Thoracic aorta (tissue), 2 donors: Measurements from ENCODE around the gene SGF29. TPM values are rescaled to one million over a fixed set of nuclear protein-coding genes. Genes with fewer than 3 reads are reported as not detected.
"Not testable (repeated sequence)": the region's sequence is repeated elsewhere in the genome, so short reads cannot be mapped to it uniquely, and the experiment has no call there.

Experiments
- ATAC-seq: fragments of 150-250 bp; one replicate; pipeline ENCODE4 v1.8.0; 2017; ENCODE audit warnings: low read depth; ENCODE audit not compliant: insufficient number of reproducible peaks, low FRiP score
- DNase-seq: peaks from one replicate; pipeline ENCODE4 v3.0.0-alpha.2; 2020; ENCODE audit warnings: low spot score
- H3K27ac ChIP-seq, 2 donors: fragments of 200-600 bp; sonication (generic); 1 replicate in 1 of 2; 2 replicates in 1 of 2; pipeline ENCODE4 v1.5.1; 2016; ENCODE audit warnings: mild to moderate bottlenecking in 2 of 2, moderate library complexity in 2 of 2
- H3K27me3 ChIP-seq: fragments of 200-600 bp; sonication (generic); replicated peaks from 2 replicates; pipeline ENCODE4 v1.6.0; 2016; ENCODE audit warnings: mild to moderate bottlenecking; ENCODE audit not compliant: insufficient read depth
- H3K36me3 ChIP-seq: fragments of 200-600 bp; sonication (generic); one replicate; pipeline ENCODE4 v1.5.1; 2016
- H3K4me1 ChIP-seq, 2 donors: fragments of 200-600 bp; sonication (generic); 1 replicate in 1 of 2; 2 replicates in 1 of 2; pipeline versions ENCODE4 v1.5.1 to v1.6.0; 2016; ENCODE audit warnings: low read depth in 2 of 2, mild to moderate bottlenecking in 1 of 2; ENCODE audit not compliant: control insufficient read depth in 1 of 2
- H3K4me3 ChIP-seq: fragments of 200-600 bp; sonication (generic); 2 replicates; pipeline ENCODE4 v1.5.1; 2016; ENCODE audit warnings: mild to moderate bottlenecking
- H3K9me3 ChIP-seq: fragments of 200-600 bp; sonication (generic); 2 replicates; pipeline ENCODE4 v1.5.1; 2016
- CTCF ChIP-seq: fragments of 200-600 bp; sonication (generic); IDR thresholded peaks from one replicate; pipeline ENCODE4 v1.5.1; 2019; ENCODE audit warnings: antibody characterized with exemption
- total RNA-seq, 2 donors: library from RNA; depleted of rRNA; stranded (reverse); fragments of >200 nt; gene quantifications; one replicate each; pipeline versions ENCODE4 v1.1.0 to v1.2.3, GENCODE V29; 2016

SGF29 gene
- total RNA-seq, 2 donors from 2014 or later, result 17.8 to 26.9 TPM

- H3K27me3 ChIP-seq, result no peaks in the 10 kb centered on the region
- H3K4me1 ChIP-seq, result no peaks in the 10 kb centered on the region
- no peaks in the 10 kb centered on the region for H3K36me3 ChIP-seq
- no peaks in the 10 kb centered on the region for H3K9me3 ChIP-seq
- H3K4me3 ChIP-seq, result no peak overlapping the region
- TF ChIP-seq CTCF, result no peak
- ATAC-seq, result no peak
- H3K27ac ChIP-seq, result no peak overlapping the region
- no peak for DNase-seq
These were observed 48.8 kb downstream of the SGF29 start for GRCh38 chr16:28602529-28602928.

GRCh38 chr16:28603381-28604185 is 49.9 kb downstream of the SGF29 start:
- no peaks in the 10 kb centered on the region for H3K9me3 ChIP-seq
- H3K27me3 ChIP-seq, result no peaks in the 10 kb centered on the region
- DNase-seq (no peak), ATAC-seq (no peak)
- H3K4me3 ChIP-seq, result no peak overlapping the region
- H3K27ac ChIP-seq, result no peak overlapping the region
- TF ChIP-seq CTCF, result no peak
- no peaks in the 10 kb centered on the region for H3K36me3 ChIP-seq
- H3K4me1 ChIP-seq, result no peaks in the 10 kb centered on the region

GRCh38 chr16:28604186-28604565 is 50.5 kb downstream of the SGF29 start:
- Histone ChIP-seq H3K27me3 (no peaks in the 10 kb centered on the region), H3K4me1 (no peaks in the 10 kb centered on the region), H3K36me3 (no peaks in the 10 kb centered on the region), H3K27ac (no peak overlapping the region), H3K4me3 (no peak overlapping the region), H3K9me3 (no peaks in the 10 kb centered on the region)
- no peak for TF ChIP-seq CTCF
- no peak for DNase-seq
- ATAC-seq, result no peak

- DNase-seq (no peak), ATAC-seq (no peak)
- H3K36me3 ChIP-seq, result no peaks in the 10 kb centered on the region
- H3K9me3 ChIP-seq, result no peaks in the 10 kb centered on the region
- H3K4me1 ChIP-seq, result no peaks in the 10 kb centered on the region
- H3K27ac ChIP-seq, result no peak overlapping the region
- TF ChIP-seq CTCF, result no peak
- H3K27me3 ChIP-seq, result no peaks in the 10 kb centered on the region
- no peak overlapping the region for H3K4me3 ChIP-seq
These were observed 52.8 kb downstream of the SGF29 start for GRCh38 chr16:28606291-28607115.

GRCh38 chr16:28607116-28607623 is 53.5 kb downstream of the SGF29 start:
- no peaks in the 10 kb centered on the region for H3K27me3 ChIP-seq
- H3K27ac ChIP-seq, result no peak overlapping the region
- H3K4me1 ChIP-seq, result no peaks in the 10 kb centered on the region
- no peak overlapping the region for H3K4me3 ChIP-seq
- no peak for DNase-seq
- ATAC-seq, result no peak
- TF ChIP-seq CTCF, result no peak
- no peaks in the 10 kb centered on the region for H3K9me3 ChIP-seq
- H3K36me3 ChIP-seq, result no peaks in the 10 kb centered on the region

GRCh38 chr16:28607681-28608495 is 54.2 kb downstream of the SGF29 start:
- H3K36me3 ChIP-seq, H3K9me3 ChIP-seq, H3K27me3 ChIP-seq, H3K4me1 ChIP-seq, H3K4me3 ChIP-seq, ATAC-seq, DNase-seq, H3K27ac ChIP-seq: not testable (repeated sequence)

- not testable (repeated sequence) for H3K9me3 ChIP-seq, H3K4me1 ChIP-seq, H3K27ac ChIP-seq, H3K27me3 ChIP-seq, ATAC-seq, H3K36me3 ChIP-seq, H3K4me3 ChIP-seq, DNase-seq
These were observed 54.7 kb downstream of the SGF29 start for GRCh38 chr16:28608496-28608808.
